K562 (cell line): ENCODE data around the gene UBE2J2. TPM values are rescaled to one million over a fixed set of nuclear protein-coding genes. Genes with fewer than 3 reads are reported as not detected.
A peak's percentile ranks its signal among the peaks of the same experiment; 100 is the strongest.

Source experiments
- DEAF1 ChIP-seq: fragments of 450-650 bp; formaldehyde crosslinking; IDR thresholded peaks from 2 replicates; pipeline ENCODE4 v1.4.0; 2020; ENCODE audit warnings: mild to moderate bottlenecking, moderate library complexity
- ESRRA ChIP-seq: fragments of 450-650 bp; IDR thresholded peaks from 2 replicates; pipeline ENCODE4 v1.6.1; 2014; ENCODE audit warnings: low read depth, mild to moderate bottlenecking, moderate library complexity, borderline replicate concordance
- FOXJ3 ChIP-seq: sonication (generic); formaldehyde crosslinking; IDR thresholded peaks from 2 replicates; pipeline ENCODE4 v1.4.0; 2020; ENCODE audit warnings: mild to moderate bottlenecking, missing genetic modification reagents
- HES1 ChIP-seq: fragments of 450-650 bp; IDR thresholded peaks from 2 replicates; pipeline ENCODE4 v1.6.1; 2016; ENCODE audit warnings: low read depth, mild to moderate bottlenecking, moderate library complexity
- JUNB ChIP-seq: fragments of 450-650 bp; formaldehyde crosslinking; conservative IDR thresholded peaks from 2 replicates; pipeline ENCODE4 v1.4.0; 2020; ENCODE audit warnings: mild to moderate bottlenecking
- KLF6 ChIP-seq: fragments of 250-450 bp; sonication (Bioruptor Pico); IDR thresholded peaks from 2 replicates; pipeline ENCODE4 v1.4.0; 2020; ENCODE audit warnings: mild to moderate bottlenecking, moderate library complexity, borderline replicate concordance
- MNT ChIP-seq, 2 experiments: fragments of 450-650 bp; conservative IDR thresholded peaks; 2 replicates each; pipeline ENCODE4 v1.6.1; 2017; ENCODE audit warnings: mild to moderate bottlenecking in 2 of 2, moderate library complexity in 2 of 2
- PPARD ChIP-seq: fragments of 250-450 bp; sonication (Bioruptor Pico); IDR thresholded peaks from 2 replicates; pipeline ENCODE4 v1.8.0; 2022; ENCODE audit warnings: inconsistent platforms, mild to moderate bottlenecking, moderate library complexity
- PURB ChIP-seq: sonication (generic); formaldehyde crosslinking; IDR thresholded peaks from 2 replicates; pipeline ENCODE4 v1.9.0; 2021; ENCODE audit warnings: low read depth, mild to moderate bottlenecking, missing genetic modification reagents
- SNIP1 ChIP-seq: fragments of 450-650 bp; IDR thresholded peaks from 2 replicates; pipeline ENCODE4 v1.7.1; 2017; ENCODE audit warnings: low read depth, mild to moderate bottlenecking
- SRSF9 ChIP-seq: fragments of 200-400 bp; formaldehyde crosslinking; IDR thresholded peaks from 2 replicates; pipeline ENCODE4 v1.6.1; 2017; ENCODE audit warnings: low read depth, low read length, borderline replicate concordance
- TCF3 ChIP-seq: sonication (generic); formaldehyde crosslinking; IDR thresholded peaks from 2 replicates; pipeline ENCODE4 v1.4.0; 2020; ENCODE audit warnings: mild to moderate bottlenecking, missing genetic modification reagents
- ZNF175 ChIP-seq: fragments of 200-800 bp; sonication (Bioruptor generic); IDR thresholded peaks from 2 replicates; pipeline ENCODE4 v1.6.1; 2016; ENCODE audit warnings: low read depth, mild to moderate bottlenecking, missing genetic modification characterization, missing compliant biosample characterization
- ZNF224 ChIP-seq: sonication (generic); formaldehyde crosslinking; IDR thresholded peaks from 2 replicates; pipeline ENCODE4 v1.8.0; 2022; ENCODE audit warnings: mild to moderate bottlenecking, missing genetic modification reagents
- ZNF24 ChIP-seq: fragments of 450-650 bp; IDR thresholded peaks from 2 replicates; pipeline ENCODE4 v1.6.1; 2016
- ZNF644 ChIP-seq: fragments of 200-800 bp; sonication (Bioruptor generic); IDR thresholded peaks from 2 replicates; pipeline ENCODE4 v1.6.1; 2016; ENCODE audit warnings: low read depth, missing genetic modification characterization, missing compliant biosample characterization
- polyA plus RNA-seq, 8 experiments: library from polyadenylated mRNA; depleted of rRNA in 4 of 8; stranded (reverse) in 5 of 8; unstranded in 3 of 8; fragments of >200 nt; fragmentation: Nextera tagmentation in 2 of 8; fragmentation: Illumina TruSeq in 1 of 8; extraction: Ambion mirVana in 2 of 8; extraction: Trizol in 1 of 8; gene quantifications; 2 replicates each; pipeline versions ENCODE4 v1.2.1 to v1.2.3, GENCODE V29; 2011 to 2014; ENCODE audit warnings: inconsistent platforms in 1 of 8, missing spikeins in 1 of 8
- total RNA-seq, 7 experiments: library from RNA; depleted of rRNA in 6 of 7; stranded (reverse); fragments of >200 nt in 6 of 7; fragmentation: Illumina TruSeq in 2 of 7; extraction: Trizol in 2 of 7; gene quantifications; 2 replicates each; pipeline versions ENCODE4 v1.2.1 to v1.2.3, GENCODE V29; 2011 to 2021; ENCODE audit warnings: low replicate concordance in 1 of 7

UBE2J2 gene
- total and polyA plus RNA-seq, 9 of the 15 experiments (the other 6 are each of a cell fraction or from before 2014, with no cell fraction given), result 0.93 to 112 (median 75.5) TPM

GRCh38 chr1:1273512-1274298, at the start of gene UBE2J2 (continued):
- TF ChIP-seq DEAF1 (CRISPR knock-in tag), result no peak
- peak; percentile 8; the same call in 1 of the 2 replicates for TF ChIP-seq ESRRA
- TF ChIP-seq ZNF644 (tag), result no peak
- TF ChIP-seq KLF6 (CRISPR knock-in tag), result no peak
- peak; percentile 83 for TF ChIP-seq SNIP1
- TF ChIP-seq ZNF24, result peak; percentile 42; the same call in 1 of the 2 replicates
- no peak for TF ChIP-seq FOXJ3 (CRISPR knock-in tag)
- TF ChIP-seq SRSF9, result no peak
- TF ChIP-seq PURB (CRISPR knock-in tag), result no peak
- TF ChIP-seq PPARD, result no peak
- no peak for TF ChIP-seq HES1
- TF ChIP-seq TCF3 (CRISPR knock-in tag), result peak; percentile 12; the same call in 1 of the 2 replicates
- TF ChIP-seq MNT (conservative IDR thresholded peaks at IDR 0.05), result peak in 1 of 2 experiments; percentile 54; a peak in 2 of 4 replicates
- TF ChIP-seq JUNB (CRISPR knock-in tag), result no peak
- no peak for TF ChIP-seq ZNF224
- no peak for TF ChIP-seq ZNF175 (CRISPR knock-in tag)
